ENCODE results near the gene HOXA9.

DNA sequence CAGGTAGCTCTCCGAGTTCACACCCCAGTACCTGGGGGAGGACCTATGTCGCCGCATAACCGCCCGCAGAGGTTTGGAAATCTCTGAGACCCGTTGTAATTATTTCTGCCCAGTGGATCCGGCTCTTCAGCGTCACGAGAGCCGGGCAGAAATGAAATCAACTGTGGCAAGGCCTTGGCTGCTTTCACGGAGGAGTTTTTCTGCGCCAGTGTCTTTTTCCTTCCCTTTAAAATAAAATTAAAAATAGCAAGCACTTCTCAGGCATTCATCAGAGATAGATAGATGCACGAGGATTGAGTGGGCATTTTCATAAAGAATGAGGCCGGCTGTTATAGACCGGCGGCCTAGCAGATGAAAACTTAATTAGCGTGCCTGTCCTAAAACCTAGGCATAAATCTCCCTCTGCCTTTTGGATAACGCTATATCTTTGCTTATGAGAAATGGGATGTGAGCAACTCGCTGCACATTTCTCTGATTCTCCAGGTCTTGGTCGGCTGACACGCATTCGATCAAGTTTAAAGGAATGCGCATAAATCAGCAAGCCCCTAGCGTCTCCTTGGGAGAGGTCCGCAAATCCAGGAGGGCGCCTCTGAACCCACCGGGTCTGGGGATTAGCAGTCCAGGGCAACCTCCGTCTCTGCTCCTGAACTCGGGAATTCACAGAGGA lies 28.1 kb upstream of the HOXA9 start:
- TF ChIP-seq MAX (IDR thresholded peaks at IDR 0.05; ENCODE audit: low read depth) (no peak), POLR2AphosphoS5 (IDR thresholded peaks at IDR 0.05; ENCODE audit: low read depth, low read length) (no peak), REST (IDR thresholded peaks at IDR 0.05; ENCODE audit: low read depth, low read length) (no peak), JUND (IDR thresholded peaks at IDR 0.05) (no peak), TAF1 (IDR thresholded peaks at IDR 0.05; ENCODE audit: borderline replicate concordance, low read depth, low read length) (no peak), ELF1 (IDR thresholded peaks at IDR 0.05) (no peak), RXRA (IDR thresholded peaks at IDR 0.05; ENCODE audit: borderline replicate concordance, low read depth) (no peak), TCF12 (IDR thresholded peaks at IDR 0.05) (no peak), EP300 (IDR thresholded peaks at IDR 0.05; ENCODE audit: borderline replicate concordance in 1 of 2, low read depth in 1 of 2, low read length in 1 of 2) (no peak), RCOR1 (IDR thresholded peaks at IDR 0.05; ENCODE audit: low read length) (no peak)
- TF ChIP-seq, protein P1, sequence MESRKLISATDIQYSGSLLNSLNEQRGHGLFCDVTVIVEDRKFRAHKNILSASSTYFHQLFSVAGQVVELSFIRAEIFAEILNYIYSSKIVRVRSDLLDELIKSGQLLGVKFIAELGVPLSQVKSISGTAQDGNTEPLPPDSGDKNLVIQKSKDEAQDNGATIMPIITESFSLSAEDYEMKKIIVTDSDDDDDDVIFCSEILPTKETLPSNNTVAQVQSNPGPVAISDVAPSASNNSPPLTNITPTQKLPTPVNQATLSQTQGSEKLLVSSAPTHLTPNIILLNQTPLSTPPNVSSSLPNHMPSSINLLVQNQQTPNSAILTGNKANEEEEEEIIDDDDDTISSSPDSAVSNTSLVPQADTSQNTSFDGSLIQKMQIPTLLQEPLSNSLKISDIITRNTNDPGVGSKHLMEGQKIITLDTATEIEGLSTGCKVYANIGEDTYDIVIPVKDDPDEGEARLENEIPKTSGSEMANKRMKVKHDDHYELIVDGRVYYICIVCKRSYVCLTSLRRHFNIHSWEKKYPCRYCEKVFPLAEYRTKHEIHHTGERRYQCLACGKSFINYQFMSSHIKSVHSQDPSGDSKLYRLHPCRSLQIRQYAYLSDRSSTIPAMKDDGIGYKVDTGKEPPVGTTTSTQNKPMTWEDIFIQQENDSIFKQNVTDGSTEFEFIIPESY (IDR thresholded peaks at IDR 0.05; ENCODE audit: borderline replicate concordance, low read depth), result no peak
- TF ChIP-seq, protein P2, sequence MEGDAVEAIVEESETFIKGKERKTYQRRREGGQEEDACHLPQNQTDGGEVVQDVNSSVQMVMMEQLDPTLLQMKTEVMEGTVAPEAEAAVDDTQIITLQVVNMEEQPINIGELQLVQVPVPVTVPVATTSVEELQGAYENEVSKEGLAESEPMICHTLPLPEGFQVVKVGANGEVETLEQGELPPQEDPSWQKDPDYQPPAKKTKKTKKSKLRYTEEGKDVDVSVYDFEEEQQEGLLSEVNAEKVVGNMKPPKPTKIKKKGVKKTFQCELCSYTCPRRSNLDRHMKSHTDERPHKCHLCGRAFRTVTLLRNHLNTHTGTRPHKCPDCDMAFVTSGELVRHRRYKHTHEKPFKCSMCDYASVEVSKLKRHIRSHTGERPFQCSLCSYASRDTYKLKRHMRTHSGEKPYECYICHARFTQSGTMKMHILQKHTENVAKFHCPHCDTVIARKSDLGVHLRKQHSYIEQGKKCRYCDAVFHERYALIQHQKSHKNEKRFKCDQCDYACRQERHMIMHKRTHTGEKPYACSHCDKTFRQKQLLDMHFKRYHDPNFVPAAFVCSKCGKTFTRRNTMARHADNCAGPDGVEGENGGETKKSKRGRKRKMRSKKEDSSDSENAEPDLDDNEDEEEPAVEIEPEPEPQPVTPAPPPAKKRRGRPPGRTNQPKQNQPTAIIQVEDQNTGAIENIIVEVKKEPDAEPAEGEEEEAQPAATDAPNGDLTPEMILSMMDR (IDR thresholded peaks at IDR 0.05), result no peak
